ENCODE data around the gene TGFBR1.

DNA sequence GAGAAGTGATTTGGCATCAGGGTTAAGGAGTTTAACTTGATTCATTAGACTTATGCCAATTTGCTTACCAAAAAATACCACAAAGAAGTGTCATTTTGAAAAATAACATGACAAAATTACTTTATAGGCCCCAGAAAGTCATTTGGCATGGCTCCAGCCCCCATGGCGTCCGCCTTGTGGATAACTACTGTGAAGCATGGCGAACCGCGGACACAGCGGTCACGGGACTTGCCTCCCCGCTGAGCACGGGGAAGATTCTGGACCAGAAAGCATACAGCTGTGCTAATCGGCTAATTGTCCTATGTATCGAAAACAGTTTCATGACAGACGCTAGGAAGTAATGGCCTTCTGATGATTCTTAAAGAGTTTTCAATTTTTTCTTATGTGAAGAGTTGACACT lies 35.4 kb upstream of the TGFBR1 start:
- TF ChIP-seq, protein P1, sequence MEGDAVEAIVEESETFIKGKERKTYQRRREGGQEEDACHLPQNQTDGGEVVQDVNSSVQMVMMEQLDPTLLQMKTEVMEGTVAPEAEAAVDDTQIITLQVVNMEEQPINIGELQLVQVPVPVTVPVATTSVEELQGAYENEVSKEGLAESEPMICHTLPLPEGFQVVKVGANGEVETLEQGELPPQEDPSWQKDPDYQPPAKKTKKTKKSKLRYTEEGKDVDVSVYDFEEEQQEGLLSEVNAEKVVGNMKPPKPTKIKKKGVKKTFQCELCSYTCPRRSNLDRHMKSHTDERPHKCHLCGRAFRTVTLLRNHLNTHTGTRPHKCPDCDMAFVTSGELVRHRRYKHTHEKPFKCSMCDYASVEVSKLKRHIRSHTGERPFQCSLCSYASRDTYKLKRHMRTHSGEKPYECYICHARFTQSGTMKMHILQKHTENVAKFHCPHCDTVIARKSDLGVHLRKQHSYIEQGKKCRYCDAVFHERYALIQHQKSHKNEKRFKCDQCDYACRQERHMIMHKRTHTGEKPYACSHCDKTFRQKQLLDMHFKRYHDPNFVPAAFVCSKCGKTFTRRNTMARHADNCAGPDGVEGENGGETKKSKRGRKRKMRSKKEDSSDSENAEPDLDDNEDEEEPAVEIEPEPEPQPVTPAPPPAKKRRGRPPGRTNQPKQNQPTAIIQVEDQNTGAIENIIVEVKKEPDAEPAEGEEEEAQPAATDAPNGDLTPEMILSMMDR (tag by site-specific recombination; IDR thresholded peaks at IDR 0.05), result no peak
- TF ChIP-seq ZNF670 (tag by site-specific recombination; IDR thresholded peaks at IDR 0.05; ENCODE audit: low read depth) (no peak), ZNF138 (tag by site-specific recombination; IDR thresholded peaks at IDR 0.05; ENCODE audit: borderline replicate concordance) (no peak), YY1 (tag by site-specific recombination; IDR thresholded peaks at IDR 0.05) (no peak), ZNF596 (tag by site-specific recombination; IDR thresholded peaks at IDR 0.05) (no peak), ZBTB1 (tag by site-specific recombination; IDR thresholded peaks at IDR 0.05) (no peak), MYNN (tag by site-specific recombination; IDR thresholded peaks at IDR 0.05; ENCODE audit: borderline replicate concordance) (no peak)
- TF ChIP-seq, protein P2, sequence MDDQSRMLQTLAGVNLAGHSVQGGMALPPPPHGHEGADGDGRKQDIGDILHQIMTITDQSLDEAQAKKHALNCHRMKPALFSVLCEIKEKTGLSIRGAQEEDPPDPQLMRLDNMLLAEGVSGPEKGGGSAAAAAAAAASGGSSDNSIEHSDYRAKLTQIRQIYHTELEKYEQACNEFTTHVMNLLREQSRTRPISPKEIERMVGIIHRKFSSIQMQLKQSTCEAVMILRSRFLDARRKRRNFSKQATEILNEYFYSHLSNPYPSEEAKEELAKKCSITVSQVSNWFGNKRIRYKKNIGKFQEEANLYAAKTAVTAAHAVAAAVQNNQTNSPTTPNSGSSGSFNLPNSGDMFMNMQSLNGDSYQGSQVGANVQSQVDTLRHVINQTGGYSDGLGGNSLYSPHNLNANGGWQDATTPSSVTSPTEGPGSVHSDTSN (CRISPR knock-in tag; IDR thresholded peaks at IDR 0.05), result no peak
- TF ChIP-seq, protein P3, sequence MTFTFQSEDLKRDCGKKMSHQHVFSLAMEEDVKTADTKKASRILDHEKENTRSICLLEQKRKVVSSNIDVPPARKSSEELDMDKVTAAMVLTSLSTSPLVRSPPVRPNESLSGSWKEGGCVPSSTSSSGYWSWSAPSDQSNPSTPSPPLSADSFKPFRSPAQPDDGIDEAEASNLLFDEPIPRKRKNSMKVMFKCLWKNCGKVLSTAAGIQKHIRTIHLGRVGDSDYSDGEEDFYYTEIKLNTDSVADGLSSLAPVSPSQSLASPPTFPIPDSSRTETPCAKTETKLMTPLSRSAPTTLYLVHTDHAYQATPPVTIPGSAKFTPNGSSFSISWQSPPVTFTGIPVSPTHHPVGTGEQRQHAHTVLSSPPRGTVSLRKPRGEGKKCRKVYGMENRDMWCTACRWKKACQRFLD (tag by site-specific recombination; IDR thresholded peaks at IDR 0.05), result no peak
- TF ChIP-seq, protein P4, sequence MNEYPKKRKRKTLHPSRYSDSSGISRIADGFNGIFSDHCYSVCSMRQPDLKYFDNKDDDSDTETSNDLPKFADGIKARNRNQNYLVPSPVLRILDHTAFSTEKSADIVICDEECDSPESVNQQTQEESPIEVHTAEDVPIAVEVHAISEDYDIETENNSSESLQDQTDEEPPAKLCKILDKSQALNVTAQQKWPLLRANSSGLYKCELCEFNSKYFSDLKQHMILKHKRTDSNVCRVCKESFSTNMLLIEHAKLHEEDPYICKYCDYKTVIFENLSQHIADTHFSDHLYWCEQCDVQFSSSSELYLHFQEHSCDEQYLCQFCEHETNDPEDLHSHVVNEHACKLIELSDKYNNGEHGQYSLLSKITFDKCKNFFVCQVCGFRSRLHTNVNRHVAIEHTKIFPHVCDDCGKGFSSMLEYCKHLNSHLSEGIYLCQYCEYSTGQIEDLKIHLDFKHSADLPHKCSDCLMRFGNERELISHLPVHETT (tag by site-specific recombination; IDR thresholded peaks at IDR 0.05), result no peak

Data from HEK293 (cell line).